Pancreas (tissue), 10 donors: ENCODE measurements around the gene SPINT2. TPM values are rescaled to one million over a fixed set of nuclear protein-coding genes. Genes with fewer than 3 reads are reported as not detected.

Experiments
- ATAC-seq, 4 donors: fragments of 200-7000 bp; cut with Tn5 transposase; one replicate each; pipeline versions ENCODE4 v1.8.0 to v1.9.1; 2020; ENCODE audit warnings: mild to moderate bottlenecking in 4 of 4, moderate library complexity in 4 of 4
- DNase-seq, 6 donors: peaks; one replicate each; pipeline ENCODE4 v3.0.0-alpha.2; 2020
- FAIRE-seq: peaks from 2 replicates; lab custom pipeline; 2012; peaks lifted over from hg19 to GRCh38; lab: Jason Lieb, UNC
- H3K27ac ChIP-seq, 4 donors: fragments of 200-600 bp; sonication (generic); 1 replicate in 3 of 4; 2 replicates in 1 of 4; pipeline versions ENCODE4 v1.5.0 to v1.8.0; 2020
- H3K27me3 ChIP-seq, 4 donors: fragments of 200-600 bp; one replicate each; pipeline ENCODE4 v1.8.0; 2021
- H3K36me3 ChIP-seq, 3 donors: fragments of 200-600 bp; sonication (generic) in 1 of 3; one replicate each; pipeline versions ENCODE4 v1.5.0 to v1.8.0; 2020 to 2021
- H3K4me1 ChIP-seq, 3 donors: fragments of 200-600 bp; one replicate each; pipeline ENCODE4 v1.8.0; 2021
- H3K4me3 ChIP-seq, 4 donors: fragments of 200-600 bp; sonication (generic) in 2 of 4; one replicate each; pipeline versions ENCODE4 v1.5.0 to v1.8.0; 2020 to 2021
- H3K9me3 ChIP-seq, 4 donors: fragments of 200-600 bp; one replicate each; pipeline ENCODE4 v1.8.0; 2021
- CTCF ChIP-seq, 4 donors: fragments of 200-600 bp; sonication (generic) in 3 of 4; IDR thresholded peaks; one replicate each; pipeline versions ENCODE4 v1.5.0 to v1.8.0; 2021; ENCODE audit warnings: antibody characterized with exemption in 4 of 4
- WGBS, 2 donors: extraction: QIAGEN DNeasy Blood & Tissue Kit; methylation state at CpG; one replicate each; pipeline ENCODE4 v1.1.7; 2013; 5-methylcytosine and 5-hydroxymethylcytosine counted together
- intact Hi-C, 3 donors: fragments of 100-400 bp; cut with DNase I; formaldehyde crosslinking; loops; one replicate each; pipeline versions ENCODE4 v1.11.1 to v1.14.2; 2022
- polyA plus RNA-seq, 2 donors: library from polyadenylated mRNA; stranded (reverse); fragments of 200-250 nt; gene quantifications; one replicate each; pipeline ENCODE4 v1.2.3, GENCODE V29; 2013
- total RNA-seq, 6 donors: library from RNA; stranded (reverse); fragmentation: NEBNext Ultra II Directional in 4 of 6; extraction: Animal tissue kit (Norgen Biotek cat#: 25700) in 4 of 6; gene quantifications; one replicate each; pipeline versions ENCODE4 v1.2.1 to v1.2.4, GENCODE V29; 2021 to 2023
- donor health status: healthy with polysubstance abuse.
- donor health status: DM: no; HTN: no; CAD: no; lungs with moderate emphysema.
- donor health status: DM: no; HTN: no; CAD: no.
- donor health status: control.
- donor health status: control.
- donor health status: Bipolar disorder and iron deficiency.
- donor health status: DM: yes; HTN: yes; CAD: no.
- donor health status: DM: no; HTN: no; CAD: no.
- donor health status: DM: no; HTN: no; CAD: no.
- donor health status: DM: yes; HTN: yes; CAD: no.

Gene SPINT2
- total and polyA plus RNA-seq, 8 donors, result 121 to 337 (median 171) TPM

GRCh38 chr19:38304866-38305429, 40.6 kb downstream of the SPINT2 start:
- ATAC-seq, result peak; percentile 83 to 91 (median 88)
- intact Hi-C loops, result no loop called here
- Histone ChIP-seq H3K27ac (peak overlapping the region in 1 of 4 donors; percentile 30), H3K4me1 (peaks cover 0 to 5% (median 0%) of the 10 kb centered on the region in 3 donors), H3K36me3 (no peaks in the 10 kb centered on the region), H3K27me3 (no peaks in the 10 kb centered on the region), H3K9me3 (no peaks in the 10 kb centered on the region), H3K4me3 (peak overlapping the region in 2 of 4 donors; percentile 6 to 33)
- DNase-seq, result peak; percentile 79 to 92 (median 88)
- 26 to 29% methylated on average over 23 to 29 of the region's 29 CpGs for WGBS, 2 donors
- no peak for TF ChIP-seq CTCF (IDR thresholded peaks at IDR 0.05)
- FAIRE-seq, result no peak

DNA sequence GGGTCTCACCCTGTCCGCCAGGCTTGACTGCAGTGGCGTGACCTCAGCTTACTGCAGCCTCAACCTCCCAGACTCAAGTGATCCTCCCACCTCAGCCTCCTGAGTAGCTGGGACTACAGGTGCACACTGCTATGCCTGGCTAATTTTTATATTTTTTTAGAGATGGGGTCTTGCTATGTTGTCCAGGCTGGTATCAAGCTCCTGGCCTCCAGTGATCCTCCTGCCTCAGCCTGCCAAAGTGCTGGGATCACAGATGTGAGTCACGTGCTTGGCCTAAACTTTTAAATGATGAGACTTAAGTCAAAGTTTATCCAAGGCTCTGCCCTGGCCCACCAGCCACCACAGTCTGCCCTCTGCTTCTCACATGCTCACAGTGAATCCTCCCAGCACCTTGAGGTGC, 41.9 kb downstream of the SPINT2 start:
- H3K4me3 ChIP-seq, result no peak overlapping the region
- no peaks in the 10 kb centered on the region for H3K27me3 ChIP-seq
- peaks cover 0 to 5% (median 0%) of the 10 kb centered on the region in 3 donors for H3K4me1 ChIP-seq
- intact Hi-C loops, result no loop called here
- 93 to 98% methylated on average over 3 of the region's 3 CpGs for WGBS, 2 donors
- no peaks in the 10 kb centered on the region for H3K36me3 ChIP-seq
- FAIRE-seq (no peak), DNase-seq (no peak), ATAC-seq (no peak)
- no peaks in the 10 kb centered on the region for H3K9me3 ChIP-seq
- H3K27ac ChIP-seq, result no peak overlapping the region
- no peak for TF ChIP-seq CTCF (IDR thresholded peaks at IDR 0.05)

- 94% methylated on average over 4 of the region's 4 CpGs for WGBS, 2 donors
- Histone ChIP-seq H3K27me3 (no peaks in the 10 kb centered on the region), H3K4me3 (no peak overlapping the region), H3K9me3 (no peaks in the 10 kb centered on the region), H3K27ac (no peak overlapping the region), H3K4me1 (peaks cover 0 to 5% (median 0%) of the 10 kb centered on the region in 3 donors), H3K36me3 (no peaks in the 10 kb centered on the region)
- no peak for TF ChIP-seq CTCF (IDR thresholded peaks at IDR 0.05)
- intact Hi-C loops, result no loop called here
- FAIRE-seq (no peak), ATAC-seq (no peak), DNase-seq (no peak)
These were observed 42.7 kb downstream of the SPINT2 start for GRCh38 chr19:38307076-38307475.

DNA sequence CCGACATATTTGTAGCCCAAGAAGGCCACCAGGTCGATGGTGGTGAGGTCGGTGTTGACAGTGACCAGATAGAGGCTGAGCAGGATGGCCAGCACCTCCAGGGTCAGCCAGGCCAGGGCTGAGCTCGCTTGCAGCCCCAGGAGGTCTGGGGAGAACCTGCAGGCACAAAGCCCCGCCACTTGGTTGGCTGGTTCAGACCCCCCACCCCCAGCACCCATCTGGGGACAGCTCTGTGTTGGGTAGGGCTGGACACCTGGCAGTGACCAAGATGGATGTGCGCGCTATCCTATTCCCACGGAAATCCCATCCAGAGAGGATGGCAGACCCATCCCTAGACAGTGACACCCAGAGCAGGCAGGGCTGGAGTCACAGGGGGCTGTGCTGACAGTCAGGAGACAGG, 43.2 kb downstream of the SPINT2 start:
- H3K4me3 ChIP-seq, result no peak overlapping the region
- H3K27me3 ChIP-seq, result no peaks in the 10 kb centered on the region
- no peak for TF ChIP-seq CTCF (IDR thresholded peaks at IDR 0.05)
- no peak overlapping the region for H3K27ac ChIP-seq
- FAIRE-seq (no peak), DNase-seq (no peak), ATAC-seq (no peak)
- peaks cover 0 to 5% (median 0%) of the 10 kb centered on the region in 3 donors for H3K4me1 ChIP-seq
- intact Hi-C loops, result no loop called here
- H3K9me3 ChIP-seq, result no peaks in the 10 kb centered on the region
- 84 to 87% methylated on average over 8 of the region's 8 CpGs for WGBS, 2 donors
- H3K36me3 ChIP-seq, result no peaks in the 10 kb centered on the region

DNA sequence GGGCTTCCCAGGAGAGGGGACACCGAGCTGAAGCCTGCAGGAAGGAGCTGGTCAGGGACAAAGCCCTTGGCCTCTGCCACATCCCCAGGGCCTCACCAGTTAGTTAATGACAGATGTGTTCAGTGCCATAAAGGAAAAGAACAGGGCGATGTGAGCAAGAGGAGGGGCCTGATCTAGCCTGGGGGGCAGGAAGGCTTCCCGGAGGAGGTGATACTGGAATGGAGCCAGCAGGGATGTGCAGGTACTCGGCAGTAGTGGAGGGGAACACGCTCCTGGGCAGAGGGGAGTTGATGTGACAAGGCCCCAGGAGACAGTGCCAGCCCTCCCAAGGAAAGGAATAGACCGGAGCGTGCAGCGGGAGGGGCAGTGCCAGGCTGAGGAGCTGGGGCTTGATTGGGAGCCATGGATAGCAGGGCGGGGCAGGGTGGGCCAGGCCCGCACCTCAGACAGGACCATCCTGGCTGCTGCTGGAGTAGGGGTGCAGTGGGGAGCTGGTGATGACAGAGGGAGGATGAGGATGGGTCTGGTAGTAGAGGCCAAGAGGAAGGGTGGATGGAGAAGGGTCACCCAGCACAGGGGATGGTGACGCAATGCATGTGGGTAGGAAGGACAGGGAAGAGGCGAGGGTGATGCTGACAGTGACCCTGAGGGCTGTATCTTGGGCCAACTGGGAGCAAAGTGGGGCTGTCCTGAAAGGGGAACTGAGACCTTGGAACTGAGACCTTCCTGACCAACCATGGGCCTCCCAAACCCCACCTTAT, 43.8 kb downstream of the SPINT2 start:
- ATAC-seq, result no peak
- WGBS, 2 donors, result 90 to 91% methylated on average over 12 of the region's 12 CpGs
- H3K9me3 ChIP-seq, result no peaks in the 10 kb centered on the region
- no peak overlapping the region for H3K4me3 ChIP-seq
- no peaks in the 10 kb centered on the region for H3K27me3 ChIP-seq
- H3K36me3 ChIP-seq, result no peaks in the 10 kb centered on the region
- FAIRE-seq, result no peak
- H3K4me1 ChIP-seq, result peaks cover 0 to 5% (median 0%) of the 10 kb centered on the region in 3 donors
- intact Hi-C loops, result no loop called here
- no peak for DNase-seq
- no peak overlapping the region for H3K27ac ChIP-seq
- TF ChIP-seq CTCF (IDR thresholded peaks at IDR 0.05), result no peak
